Skeletal muscle satellite cell (primary cell): ENCODE measurements around the gene CHN1.
A peak's percentile ranks its signal among the peaks of the same experiment; 100 is the strongest.

Experiments
- H3K27me3 ChIP-seq: 2 replicates; pipeline ENCODE4 v1.7.0; 2013; ENCODE audit warnings: low read length; ENCODE audit not compliant: control insufficient read depth, insufficient read depth
- H3K36me3 ChIP-seq: 2 replicates; pipeline ENCODE4 v1.7.0; 2013; ENCODE audit warnings: mild to moderate bottlenecking, control low read depth, low read length; ENCODE audit not compliant: insufficient read depth
- H3K4me1 ChIP-seq: 2 replicates; pipeline ENCODE4 v1.7.0; 2013; ENCODE audit warnings: low read length; ENCODE audit not compliant: control insufficient read depth, insufficient read depth
- H3K4me2 ChIP-seq: 2 replicates; pipeline ENCODE4 v1.7.0; 2013; ENCODE audit warnings: mild to moderate bottlenecking, low read length
- H3K4me3 ChIP-seq: 2 replicates; pipeline ENCODE4 v1.7.0; 2013; ENCODE audit warnings: low read length
- H3K9ac ChIP-seq: 2 replicates; pipeline ENCODE4 v1.7.0; 2013; ENCODE audit warnings: mild to moderate bottlenecking, low read depth, low read length, moderate library complexity
- H3K9me3 ChIP-seq: replicated peaks from 2 replicates; pipeline ENCODE4 v1.7.0; 2013; ENCODE audit warnings: mild to moderate bottlenecking, control low read depth, low read length

The CHN1 gene

DNA sequence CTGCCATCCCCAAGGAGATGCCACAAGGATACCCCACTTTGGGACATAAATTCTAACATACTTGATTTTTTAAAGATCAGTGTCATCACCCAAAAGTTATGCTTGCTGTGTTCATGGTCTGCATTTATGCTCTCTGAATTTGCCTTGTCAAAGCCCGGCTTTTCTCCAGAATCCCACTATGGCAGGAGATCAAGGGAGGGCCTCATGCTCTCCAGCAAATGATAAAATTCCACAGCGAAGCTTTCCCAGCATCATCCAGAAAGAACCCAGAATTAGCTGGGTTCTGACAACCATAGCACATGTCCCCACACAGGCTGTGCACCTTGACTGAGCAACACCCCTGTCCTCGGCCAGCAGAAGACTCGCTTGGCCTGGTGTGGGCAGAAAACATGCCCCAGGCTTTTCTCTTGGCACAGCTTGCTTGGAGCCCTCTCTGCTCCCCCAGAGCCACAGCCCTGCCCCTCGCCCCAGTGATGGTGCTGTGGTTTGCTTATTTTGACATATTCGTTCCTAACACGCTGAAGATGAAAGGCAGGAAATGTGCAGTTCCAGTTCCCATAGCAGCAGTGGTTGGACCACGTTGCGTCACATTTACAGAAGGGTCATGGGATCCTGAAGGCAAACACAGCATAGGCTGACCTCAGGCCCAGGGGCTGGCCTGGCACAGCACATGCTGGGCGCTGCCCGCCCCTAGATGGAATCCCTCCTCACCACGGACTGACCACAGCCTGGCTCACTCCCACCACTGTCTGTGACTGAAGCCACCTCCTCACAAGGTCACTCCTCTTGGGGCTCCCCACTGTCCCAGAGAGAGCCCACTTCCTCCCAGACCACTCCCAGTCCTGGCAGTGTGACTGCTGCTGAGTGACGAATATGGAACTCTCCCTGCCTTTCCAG lies 226.8 kb downstream of the CHN1 start:
- H3K9ac ChIP-seq: peak overlapping the region; percentile 27

DNA sequence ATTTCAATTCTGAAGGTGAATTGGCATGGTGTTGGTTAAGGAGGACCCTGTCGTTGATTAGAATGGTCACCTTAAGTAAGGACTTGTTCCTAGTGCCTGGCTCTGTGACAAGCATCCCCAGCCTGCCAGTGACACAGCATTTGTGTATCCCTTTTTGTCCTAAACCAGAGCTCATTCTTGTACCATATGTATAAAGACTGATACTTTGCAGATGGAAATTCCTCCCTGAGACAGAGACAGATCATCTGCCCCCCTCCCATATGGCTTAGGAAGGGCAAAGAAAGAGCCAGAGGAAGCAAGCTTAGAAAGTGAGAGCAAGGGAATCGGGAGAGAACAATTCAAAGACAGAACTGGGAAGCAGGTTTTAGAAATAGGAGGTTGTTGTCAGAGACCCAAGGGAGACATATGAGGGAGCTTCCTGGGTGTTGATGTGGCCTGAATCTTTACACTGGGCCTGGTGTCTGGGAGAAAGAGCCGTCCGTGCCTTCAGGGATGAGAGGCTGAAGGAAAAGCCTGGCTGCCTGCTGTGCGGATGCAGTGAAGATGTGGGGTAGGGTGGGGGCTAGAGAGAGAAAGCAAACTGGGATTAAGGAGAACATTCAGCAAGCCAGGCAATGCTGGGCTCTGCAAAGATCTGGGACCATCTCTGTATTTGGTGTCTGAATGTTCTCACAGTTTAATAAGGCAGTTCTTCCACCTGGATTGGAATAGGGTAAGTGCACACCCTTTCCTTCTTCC lies 227.7 kb downstream of the CHN1 start:
- H3K9me3 ChIP-seq: no peaks in the 10 kb centered on the region
- no peak overlapping the region for H3K4me2 ChIP-seq
- no peaks in the 10 kb centered on the region for H3K36me3 ChIP-seq
- no peaks in the 10 kb centered on the region for H3K27me3 ChIP-seq
- peaks cover 24% of the 10 kb centered on the region for H3K4me1 ChIP-seq
- no peak overlapping the region for H3K9ac ChIP-seq
- no peak overlapping the region for H3K4me3 ChIP-seq

More for the DNA sequence above, 226.8 kb downstream of the CHN1 start:
- Histone ChIP-seq H3K4me2 (no peak overlapping the region), H3K9me3 (no peaks in the 10 kb centered on the region), H3K36me3 (no peaks in the 10 kb centered on the region), H3K4me3 (no peak overlapping the region), H3K4me1 (peaks cover 18% of the 10 kb centered on the region), H3K27me3 (no peaks in the 10 kb centered on the region)

- Histone ChIP-seq H3K9me3 (no peaks in the 10 kb centered on the region), H3K36me3 (no peaks in the 10 kb centered on the region), H3K4me1 (peaks cover 32% of the 10 kb centered on the region), H3K9ac (no peak overlapping the region), H3K4me2 (no peak overlapping the region), H3K4me3 (no peak overlapping the region), H3K27me3 (no peaks in the 10 kb centered on the region)
These were observed 228.5 kb downstream of the CHN1 start for GRCh38 chr2:174776675-174777074.

GRCh38 chr2:174776223-174776622 lies 229.0 kb downstream of the CHN1 start:
- Histone ChIP-seq H3K9me3 (no peaks in the 10 kb centered on the region), H3K4me2 (no peak overlapping the region), H3K36me3 (no peaks in the 10 kb centered on the region), H3K4me3 (no peak overlapping the region), H3K4me1 (peaks cover 33% of the 10 kb centered on the region), H3K27me3 (no peaks in the 10 kb centered on the region), H3K9ac (no peak overlapping the region)

GRCh38 chr2:174775571-174775980 lies 229.6 kb downstream of the CHN1 start:
- Histone ChIP-seq H3K9me3 (no peaks in the 10 kb centered on the region), H3K27me3 (no peaks in the 10 kb centered on the region), H3K4me3 (no peak overlapping the region), H3K4me1 (peaks cover 33% of the 10 kb centered on the region), H3K36me3 (no peaks in the 10 kb centered on the region), H3K9ac (no peak overlapping the region), H3K4me2 (no peak overlapping the region)

DNA sequence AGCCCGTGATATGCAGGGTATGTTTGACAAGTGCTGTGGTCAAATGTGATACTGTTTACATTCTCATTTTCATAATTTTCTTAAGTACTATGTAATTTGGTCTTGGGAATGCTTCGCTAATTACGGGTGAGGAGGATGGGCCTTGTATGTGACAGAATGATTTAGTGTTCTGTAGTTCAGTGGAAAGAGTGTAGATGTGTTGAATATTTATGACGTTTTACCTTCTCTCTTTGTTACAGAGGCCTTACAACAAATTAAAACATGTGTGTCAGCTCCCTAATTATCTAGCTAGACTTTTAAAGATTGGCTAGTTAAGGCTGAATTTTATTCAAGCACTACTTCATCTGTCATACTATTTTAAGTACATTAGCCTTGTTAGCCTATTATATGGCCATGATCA lies 230.3 kb downstream of the CHN1 start:
- H3K4me3 ChIP-seq: no peak overlapping the region
- peaks cover 33% of the 10 kb centered on the region for H3K4me1 ChIP-seq
- no peaks in the 10 kb centered on the region for H3K9me3 ChIP-seq

GRCh38 chr2:174773215-174773614 lies 232.0 kb downstream of the CHN1 start:
- Histone ChIP-seq H3K27me3 (no peaks in the 10 kb centered on the region), H3K4me3 (no peak overlapping the region), H3K9me3 (no peaks in the 10 kb centered on the region)

More for the DNA sequence above, 230.3 kb downstream of the CHN1 start:
- H3K27me3 ChIP-seq: no peaks in the 10 kb centered on the region
- H3K9ac ChIP-seq: no peak overlapping the region
- H3K4me2 ChIP-seq: no peak overlapping the region
- H3K36me3 ChIP-seq: no peaks in the 10 kb centered on the region

GRCh38 chr2:174772472-174772801 lies 232.7 kb downstream of the CHN1 start:
- no peaks in the 10 kb centered on the region for H3K9me3 ChIP-seq
- H3K27me3 ChIP-seq: no peaks in the 10 kb centered on the region
- H3K9ac ChIP-seq: peak overlapping the region; percentile 49
- H3K4me2 ChIP-seq: peak overlapping the region; percentile 59
- H3K36me3 ChIP-seq: no peaks in the 10 kb centered on the region
- H3K4me1 ChIP-seq: peaks cover 15% of the 10 kb centered on the region
- no peak overlapping the region for H3K4me3 ChIP-seq

More at GRCh38 chr2:174773215-174773614, 232.0 kb downstream of the CHN1 start:
- Histone ChIP-seq H3K4me1 (peaks cover 19% of the 10 kb centered on the region), H3K4me2 (no peak overlapping the region), H3K9ac (no peak overlapping the region), H3K36me3 (no peaks in the 10 kb centered on the region)

GRCh38 chr2:174771631-174772471 lies 233.3 kb downstream of the CHN1 start:
- no peaks in the 10 kb centered on the region for H3K36me3 ChIP-seq
- no peak overlapping the region for H3K4me3 ChIP-seq
- H3K27me3 ChIP-seq: no peaks in the 10 kb centered on the region
- peaks cover 16% of the 10 kb centered on the region for H3K4me1 ChIP-seq
- peak overlapping the region; percentile 59 for H3K4me2 ChIP-seq
- no peaks in the 10 kb centered on the region for H3K9me3 ChIP-seq
- peak overlapping the region; percentile 49 for H3K9ac ChIP-seq

DNA sequence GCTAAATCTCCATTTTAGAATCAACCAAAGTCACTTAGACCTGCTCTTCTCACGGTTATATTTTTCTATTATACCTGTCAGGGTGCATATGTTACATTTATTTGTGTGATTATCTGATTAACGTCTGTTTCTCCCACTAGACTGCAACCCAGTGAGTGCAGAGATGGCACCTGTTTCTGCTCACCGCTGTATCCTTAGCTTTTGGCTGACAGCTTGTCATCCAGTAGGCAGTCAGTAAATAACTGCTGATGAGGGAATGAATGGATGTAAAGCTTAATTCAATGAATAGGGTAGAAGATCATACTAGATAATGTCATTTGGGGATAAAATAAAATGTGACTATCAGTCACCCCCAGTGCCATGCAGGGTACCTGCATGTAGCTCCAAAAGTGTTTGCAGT lies 234.0 kb downstream of the CHN1 start:
- no peaks in the 10 kb centered on the region for H3K27me3 ChIP-seq

DNA sequence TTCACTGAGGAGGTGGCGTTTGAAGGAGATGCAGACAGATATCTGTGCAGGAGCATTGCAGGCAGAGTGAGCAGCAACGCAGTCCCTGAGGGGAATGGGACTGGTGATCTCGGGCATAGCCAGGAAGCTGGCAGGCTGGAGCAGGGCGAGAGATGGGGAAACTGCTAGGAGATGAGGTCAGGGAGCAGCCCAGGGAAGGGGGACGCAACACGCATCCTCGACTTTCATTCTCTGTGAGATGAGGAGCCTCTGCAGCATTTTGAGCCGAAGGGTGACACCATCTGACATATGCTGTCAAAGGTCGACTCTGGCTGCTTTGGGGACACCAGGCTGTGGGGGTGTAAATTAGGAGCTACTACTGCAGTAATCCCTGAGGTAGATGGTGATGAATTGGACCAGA lies 236.6 kb downstream of the CHN1 start:
- H3K9ac ChIP-seq: no peak overlapping the region
- H3K4me3 ChIP-seq: no peak overlapping the region
- no peaks in the 10 kb centered on the region for H3K9me3 ChIP-seq
- H3K36me3 ChIP-seq: no peaks in the 10 kb centered on the region
- peaks cover 46% of the 10 kb centered on the region for H3K4me1 ChIP-seq
- no peak overlapping the region for H3K4me2 ChIP-seq
- H3K27me3 ChIP-seq: no peaks in the 10 kb centered on the region

More for the DNA sequence above, 234.0 kb downstream of the CHN1 start:
- no peaks in the 10 kb centered on the region for H3K9me3 ChIP-seq
- H3K4me2 ChIP-seq: no peak overlapping the region
- no peaks in the 10 kb centered on the region for H3K36me3 ChIP-seq
- H3K9ac ChIP-seq: no peak overlapping the region
- H3K4me1 ChIP-seq: peaks cover 22% of the 10 kb centered on the region
- no peak overlapping the region for H3K4me3 ChIP-seq
